ENCODE measurements around the gene TNIK.

TNIK gene

DNA sequence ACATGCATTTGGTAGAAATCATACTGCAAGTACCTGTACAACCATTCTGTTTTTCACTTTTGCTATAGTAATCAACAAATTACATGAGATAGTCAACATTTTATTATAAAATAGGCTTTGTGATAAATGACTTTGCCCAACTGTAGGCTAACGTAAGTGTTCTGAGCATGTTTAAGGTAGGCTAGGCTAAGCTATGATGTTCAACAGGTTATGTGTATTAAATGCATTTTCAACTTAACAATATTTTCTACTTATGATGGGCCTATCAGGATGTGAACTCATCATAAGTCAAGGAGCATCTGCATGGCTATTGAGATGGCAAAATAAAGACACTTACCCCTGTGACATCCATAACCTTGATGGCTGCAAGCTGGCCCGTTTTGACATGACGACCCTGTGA is 232.4 kb downstream of the TNIK start:
- no peak for DNase-seq (ENCODE audit: low read depth in 2 of 2)

GRCh38 chr3:171227359-171227758 is 232.8 kb downstream of the TNIK start:
- DNase-seq (ENCODE audit: low read depth in 2 of 2) = no peak

- no peak for DNase-seq (ENCODE audit: low read depth in 2 of 2)
These were observed 233.4 kb downstream of the TNIK start for GRCh38 chr3:171226794-171227193.

DNA sequence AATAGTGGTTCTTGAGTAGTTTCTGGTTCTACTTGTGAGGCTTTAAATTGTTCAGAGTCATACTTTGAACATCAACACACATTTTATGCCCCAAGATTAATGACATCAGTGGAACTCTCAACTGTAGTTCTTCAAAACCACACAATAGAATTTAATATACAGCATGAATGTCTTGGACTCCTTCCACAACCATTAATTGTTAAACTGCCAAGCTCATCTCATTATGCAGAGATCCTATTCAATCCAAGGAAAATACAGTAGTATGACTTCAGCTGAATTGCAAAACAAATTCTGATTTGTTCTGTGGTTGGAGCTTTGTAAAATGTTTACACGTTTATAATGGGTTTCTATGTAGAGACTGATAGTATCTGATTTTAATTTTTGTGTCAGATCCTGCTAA is 234.5 kb downstream of the TNIK start:
- no peak for DNase-seq (ENCODE audit: low read depth in 2 of 2)

GRCh38 chr3:171225165-171225564 is 235.0 kb downstream of the TNIK start:
- no peak for DNase-seq (ENCODE audit: low read depth in 2 of 2)

DNA sequence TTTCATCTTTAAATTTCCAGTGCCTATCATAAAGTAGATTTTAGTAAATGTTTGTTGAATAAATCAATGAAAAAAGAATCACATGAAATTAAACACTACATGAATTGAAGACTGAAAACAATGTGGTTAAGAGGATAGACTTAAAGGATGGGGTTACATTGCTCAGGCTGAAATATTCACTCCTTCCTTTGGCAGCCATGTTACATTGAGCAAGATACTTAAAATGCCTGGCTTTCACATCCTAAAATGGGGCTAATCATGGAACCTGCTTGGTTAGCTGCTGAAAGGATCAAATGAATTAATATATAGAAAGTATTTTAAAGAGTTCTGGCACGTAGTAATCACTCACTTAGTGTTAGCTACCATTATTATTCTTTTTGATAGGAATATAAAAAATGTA is 236.8 kb downstream of the TNIK start:
- DNase-seq (ENCODE audit: low read depth in 2 of 2) = no peak

DNA sequence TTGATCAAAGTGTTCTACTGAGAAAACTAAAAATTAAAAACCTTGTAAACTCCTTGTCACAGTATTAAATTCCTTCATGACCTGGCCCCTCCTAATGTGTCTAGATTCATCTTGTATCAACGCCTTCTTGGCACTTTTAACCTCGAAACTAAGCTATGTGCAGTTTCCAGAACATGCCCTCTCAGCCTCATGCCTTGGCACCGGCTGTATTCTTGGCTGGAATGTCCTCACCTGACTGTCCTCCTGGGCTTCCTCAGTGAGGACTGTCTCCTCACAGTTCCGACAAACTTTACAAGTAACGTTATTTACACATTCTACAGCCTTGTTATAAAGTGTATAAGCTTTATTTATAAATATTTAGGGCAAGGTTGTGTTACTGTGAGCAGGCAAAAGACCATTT is 237.2 kb downstream of the TNIK start:
- DNase-seq (ENCODE audit: low read depth in 2 of 2) = no peak

DNA sequence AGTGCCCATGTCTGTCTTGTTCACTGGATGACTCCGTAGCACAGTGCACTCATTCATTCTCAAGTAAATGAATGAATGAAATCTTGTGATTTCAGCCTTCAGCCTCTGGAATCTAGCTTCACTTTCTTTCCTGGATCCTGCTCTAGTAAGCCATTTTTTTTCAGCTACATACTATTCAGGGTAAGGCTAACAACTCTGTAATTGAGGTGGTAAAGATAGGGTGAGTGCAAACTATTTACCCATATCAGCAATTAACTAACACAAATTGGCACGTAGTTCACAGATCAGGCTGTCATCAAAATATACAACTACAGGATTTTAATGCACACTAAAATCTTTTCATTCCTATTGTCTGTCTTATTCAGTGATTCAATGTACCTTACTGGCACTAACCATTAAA is 238.6 kb downstream of the TNIK start:
- no peak for DNase-seq (ENCODE audit: low read depth in 2 of 2)

DNA sequence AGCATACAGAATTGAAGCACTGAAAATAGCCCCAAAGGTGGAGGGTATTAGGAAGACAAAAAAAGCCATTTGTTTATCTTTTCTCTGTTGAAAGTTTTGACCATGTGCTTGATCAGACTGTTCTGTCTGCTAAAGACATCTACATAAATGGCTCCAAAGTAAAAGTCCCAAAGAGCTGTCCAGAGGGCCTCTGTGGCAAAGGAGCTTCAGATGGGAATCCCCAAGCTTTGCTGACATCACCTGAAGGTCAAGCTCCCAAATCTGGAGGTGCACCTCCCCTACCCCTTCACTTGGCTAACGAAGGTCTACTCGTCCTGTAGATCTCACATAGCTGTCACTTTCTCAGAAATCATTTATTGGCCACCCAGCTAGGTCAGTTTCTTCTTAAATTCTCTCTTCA is 239.1 kb downstream of the TNIK start:
- no peak for DNase-seq (ENCODE audit: low read depth in 2 of 2)

GRCh38 chr3:171219258-171219657 is 240.9 kb downstream of the TNIK start:
- no peak for DNase-seq (ENCODE audit: low read depth in 2 of 2)

DNA sequence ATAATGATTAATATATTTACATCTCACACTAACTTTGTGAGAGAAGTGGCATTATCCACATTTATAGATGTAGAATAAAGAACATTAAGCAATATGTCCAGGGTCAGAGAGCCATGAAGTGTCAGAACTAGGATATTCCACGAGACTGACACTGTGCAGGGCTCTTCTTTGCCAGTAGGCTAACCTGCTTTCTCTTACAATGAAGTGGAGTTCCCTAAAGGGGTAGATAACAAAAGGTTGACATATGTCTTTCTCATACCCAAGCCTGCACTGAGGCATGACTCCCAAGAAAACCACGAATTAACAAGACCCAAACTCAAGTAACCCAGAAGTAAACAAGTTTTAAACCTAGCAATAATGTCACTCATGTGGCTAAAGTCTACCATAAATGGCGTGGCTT is 242.1 kb downstream of the TNIK start:
- DNase-seq (ENCODE audit: low read depth in 2 of 2) = no peak

DNA sequence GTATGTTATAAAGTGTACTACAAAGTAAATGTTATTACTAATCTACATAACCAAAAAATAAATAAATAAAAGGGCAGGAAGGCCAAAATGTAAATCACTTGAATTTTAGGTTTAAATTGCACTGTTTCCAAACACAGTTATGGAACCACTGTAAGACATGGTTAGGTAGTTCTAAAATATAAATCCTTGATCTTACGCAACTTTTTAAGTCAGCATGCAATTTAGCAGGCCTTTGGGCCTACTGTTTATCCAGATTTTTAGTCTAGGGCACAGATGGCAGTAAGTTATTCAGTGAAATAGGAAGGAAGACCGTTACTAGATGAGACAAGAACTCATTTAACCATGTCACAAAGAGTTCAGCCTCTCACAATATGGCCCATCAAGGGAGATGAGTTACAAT is 246.3 kb downstream of the TNIK start:
- DNase-seq (ENCODE audit: low read depth in 2 of 2) = no peak

GRCh38 chr3:171213178-171213577 is 247.0 kb downstream of the TNIK start:
- no peak for DNase-seq (ENCODE audit: low read depth in 2 of 2)

GRCh38 chr3:171212648-171213047 is 247.6 kb downstream of the TNIK start:
- DNase-seq (ENCODE audit: low read depth in 2 of 2) = no peak

- no peak for DNase-seq (ENCODE audit: low read depth in 2 of 2)
These were observed 253.9 kb downstream of the TNIK start for GRCh38 chr3:171206283-171206682.

DNA sequence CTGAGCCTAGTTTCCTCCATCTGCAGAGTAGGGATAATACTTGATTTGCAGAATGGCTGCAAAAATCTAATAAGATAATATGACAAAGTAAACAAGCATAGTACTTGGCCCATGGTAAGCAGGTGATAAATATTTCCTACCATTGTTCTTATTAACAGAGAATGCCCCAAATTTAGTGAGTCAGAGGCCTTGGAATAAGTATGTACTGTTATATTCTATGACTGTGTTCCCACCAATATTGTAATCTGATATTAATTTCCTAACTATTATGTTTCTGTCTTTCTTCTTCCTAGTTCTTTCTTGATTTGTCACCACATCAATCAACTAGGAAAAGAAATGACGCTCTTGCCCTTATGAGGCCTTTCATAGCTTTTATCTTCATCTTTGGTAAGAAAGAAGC is 255.3 kb downstream of the TNIK start:
- no peak for DNase-seq (ENCODE audit: low read depth in 2 of 2)

- DNase-seq (ENCODE audit: low read depth in 2 of 2) = no peak
These were observed 258.4 kb downstream of the TNIK start for GRCh38 chr3:171201825-171202224.

DNA sequence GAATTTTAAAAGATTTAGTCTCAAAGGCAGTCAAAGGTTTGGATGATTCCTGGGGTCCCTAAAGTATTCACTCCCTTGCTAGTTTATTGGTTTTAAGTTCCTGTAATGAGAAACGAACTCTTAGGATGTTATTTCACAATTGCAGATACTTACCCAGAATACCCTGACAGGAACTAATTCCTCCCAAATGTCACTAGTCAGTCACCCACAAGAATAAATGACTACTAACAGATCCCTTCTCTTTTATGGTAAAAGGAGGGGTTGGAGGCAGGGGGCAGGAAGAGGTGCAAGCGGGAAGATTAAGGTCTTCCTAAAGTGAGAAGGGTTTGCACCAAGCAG is 259.5 kb downstream of the TNIK start:
- DNase-seq (ENCODE audit: low read depth in 2 of 2) = no peak

DNA sequence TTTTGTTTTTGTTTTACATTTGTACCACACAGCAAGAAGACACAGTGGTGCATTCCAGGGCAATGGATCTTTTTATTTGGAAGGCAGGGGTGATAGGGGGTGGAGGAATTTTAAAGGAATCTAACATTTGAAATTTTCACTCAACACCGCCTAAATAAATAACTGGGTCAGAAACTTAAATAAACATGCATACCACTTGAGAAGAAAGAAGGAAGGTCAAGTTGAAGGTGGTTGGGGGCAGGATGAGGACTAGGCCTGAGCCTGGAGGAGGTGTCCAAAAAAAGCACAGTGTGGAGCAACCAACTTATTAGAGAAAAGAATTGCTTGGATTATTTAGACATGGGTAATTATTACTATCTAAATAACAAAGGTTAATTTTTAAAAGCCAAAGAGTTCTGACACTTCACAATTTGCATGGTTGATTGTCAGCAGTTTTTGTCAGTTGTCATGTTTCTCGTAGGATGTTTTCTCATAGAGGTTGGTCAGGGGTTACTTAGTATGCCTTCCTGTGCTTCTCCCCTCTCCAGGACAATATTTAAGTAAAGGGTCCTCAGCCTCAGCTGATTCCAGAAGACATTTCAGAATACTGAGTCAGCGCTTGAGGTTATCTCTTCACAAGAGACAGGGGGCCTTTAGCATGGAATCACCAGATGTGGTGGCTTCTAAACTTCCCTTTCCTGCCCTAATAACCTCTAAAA is 260.0 kb downstream of the TNIK start:
- DNase-seq (ENCODE audit: low read depth in 2 of 2) = no peak

DNA sequence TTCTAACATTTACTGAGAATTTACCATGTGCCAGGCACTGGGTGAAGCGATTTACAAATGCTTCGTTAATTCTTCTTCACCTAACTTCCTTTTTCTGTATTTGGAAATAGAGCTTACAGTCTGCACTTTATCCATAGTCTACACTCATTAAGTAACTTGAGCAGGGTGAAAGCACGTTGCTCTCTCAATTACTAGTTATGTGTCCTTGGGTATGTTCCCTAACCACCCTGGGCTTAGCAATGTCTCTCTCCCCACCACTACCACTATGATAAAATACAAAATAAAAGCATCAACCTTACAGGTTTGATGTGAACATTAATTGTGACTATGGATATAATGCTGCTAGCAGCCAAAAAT is 260.8 kb downstream of the TNIK start:
- DNase-seq (ENCODE audit: low read depth in 2 of 2) = no peak

DNA sequence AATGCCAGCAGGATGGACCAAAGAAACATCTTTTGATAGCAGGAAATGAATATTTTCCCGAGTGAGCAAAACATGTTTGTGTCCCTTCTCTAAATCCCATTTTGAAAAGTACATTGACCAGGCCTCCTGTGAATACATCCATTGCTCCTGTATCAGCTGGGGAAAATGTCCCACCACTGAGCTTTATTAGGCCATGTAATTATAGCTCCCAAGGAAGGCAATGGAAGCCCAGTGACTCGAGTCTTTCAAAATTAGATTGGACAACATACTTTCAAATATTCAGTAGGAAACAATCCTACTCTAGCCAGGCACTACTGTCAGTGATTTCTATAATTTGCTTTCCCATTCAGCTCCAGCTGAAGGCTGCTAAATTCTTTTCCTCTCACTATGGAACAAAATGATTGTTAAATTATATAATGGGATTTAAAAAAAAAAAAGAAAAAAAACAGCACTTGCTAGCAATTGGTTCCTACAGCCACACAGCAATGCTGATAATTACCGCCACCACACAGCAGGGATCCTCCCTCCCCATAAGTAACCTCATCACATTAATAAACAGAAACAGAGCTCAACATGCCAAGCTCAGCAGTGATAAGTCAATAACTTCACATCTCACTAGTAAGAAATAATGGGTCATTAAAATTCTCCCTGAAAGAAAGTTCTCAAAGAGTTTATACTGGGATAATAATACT is 261.3 kb downstream of the TNIK start:
- DNase-seq (ENCODE audit: low read depth in 2 of 2) = no peak

DNA sequence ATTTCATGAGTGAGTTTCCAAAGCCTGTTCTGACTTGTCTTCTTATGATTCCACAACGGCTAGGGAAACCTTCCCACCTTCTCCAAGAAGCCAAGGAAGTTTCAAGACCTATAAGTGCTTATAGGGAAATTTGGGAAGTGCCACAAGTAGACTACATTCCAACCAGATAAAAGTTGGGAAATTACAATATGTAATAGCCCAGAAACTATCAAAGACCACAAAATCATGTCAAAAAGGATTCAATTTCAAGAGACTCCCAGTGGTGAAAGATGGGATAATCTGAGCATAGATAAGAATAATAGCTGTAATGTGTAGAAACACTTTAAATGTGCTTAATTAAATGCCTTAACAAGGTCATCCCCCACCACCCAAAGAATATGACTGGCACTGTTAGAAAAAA is 264.5 kb downstream of the TNIK start:
- DNase-seq (ENCODE audit: low read depth in 2 of 2) = no peak

DNA sequence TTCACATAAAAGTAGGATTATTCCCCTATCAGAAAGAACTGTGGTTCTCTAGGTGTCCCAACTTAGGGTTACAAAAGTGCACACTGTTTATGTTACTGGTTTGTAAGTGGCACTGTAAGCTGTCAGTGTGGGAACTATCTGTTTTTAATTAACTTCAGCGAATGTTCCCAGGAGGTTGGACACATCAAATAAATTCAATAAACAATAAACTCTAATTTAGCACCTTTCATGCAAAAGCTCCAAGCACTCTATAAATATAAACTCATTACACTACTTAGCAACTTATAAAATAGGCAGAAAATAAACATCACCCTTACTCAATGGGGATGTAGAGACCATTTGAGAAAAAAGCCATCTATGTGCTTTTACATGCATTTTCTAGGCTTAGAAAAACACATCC is 265.2 kb downstream of the TNIK start:
- DNase-seq (ENCODE audit: low read depth in 2 of 2) = no peak

DNA sequence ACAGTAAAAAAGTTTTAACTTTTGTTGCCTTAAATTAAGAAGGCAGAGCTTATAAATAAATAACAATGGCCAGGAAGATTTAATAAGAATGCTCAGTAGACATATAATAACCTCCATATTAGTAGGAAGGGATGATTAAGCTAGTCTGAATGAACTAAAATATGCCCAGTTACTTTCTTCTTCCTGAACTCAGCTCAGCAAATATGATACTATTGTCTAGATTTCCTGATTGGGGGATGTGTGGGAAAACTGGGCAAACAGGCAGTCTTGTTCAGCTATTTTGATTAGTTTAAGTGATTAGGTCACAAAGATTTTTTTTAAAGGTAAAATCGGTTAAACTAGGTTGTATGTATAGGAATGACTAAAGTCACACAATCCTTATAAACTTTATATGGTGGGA is 266.5 kb downstream of the TNIK start:
- DNase-seq (ENCODE audit: low read depth in 2 of 2) = no peak

All from stimulated activated CD4-positive, alpha-beta T cell treated with anti-CD3 and anti-CD28 coated beads, Interleukin-15, amount 100 ng/mL, for 48 hours (primary cell).